AG10803 (cell line): ENCODE results near the gene PDGFRB.

Experiments
- DNase-seq: peaks from one replicate; pipeline ENCODE4 v3.0.0; 2010; ENCODE audit warnings: low read depth
- H3K4me3 ChIP-seq: 2 replicates; pipeline ENCODE4 v1.5.1; 2011; ENCODE audit warnings: mild to moderate bottlenecking, low read length, control low read depth
- TF ChIP-seq, protein P1 (sequence below): conservative IDR thresholded peaks from 2 replicates; pipeline ENCODE4 v1.5.1; 2011; ENCODE audit warnings: mild to moderate bottlenecking, low read length, control low read depth, inconsistent platforms

Gene PDGFRB

DNA sequence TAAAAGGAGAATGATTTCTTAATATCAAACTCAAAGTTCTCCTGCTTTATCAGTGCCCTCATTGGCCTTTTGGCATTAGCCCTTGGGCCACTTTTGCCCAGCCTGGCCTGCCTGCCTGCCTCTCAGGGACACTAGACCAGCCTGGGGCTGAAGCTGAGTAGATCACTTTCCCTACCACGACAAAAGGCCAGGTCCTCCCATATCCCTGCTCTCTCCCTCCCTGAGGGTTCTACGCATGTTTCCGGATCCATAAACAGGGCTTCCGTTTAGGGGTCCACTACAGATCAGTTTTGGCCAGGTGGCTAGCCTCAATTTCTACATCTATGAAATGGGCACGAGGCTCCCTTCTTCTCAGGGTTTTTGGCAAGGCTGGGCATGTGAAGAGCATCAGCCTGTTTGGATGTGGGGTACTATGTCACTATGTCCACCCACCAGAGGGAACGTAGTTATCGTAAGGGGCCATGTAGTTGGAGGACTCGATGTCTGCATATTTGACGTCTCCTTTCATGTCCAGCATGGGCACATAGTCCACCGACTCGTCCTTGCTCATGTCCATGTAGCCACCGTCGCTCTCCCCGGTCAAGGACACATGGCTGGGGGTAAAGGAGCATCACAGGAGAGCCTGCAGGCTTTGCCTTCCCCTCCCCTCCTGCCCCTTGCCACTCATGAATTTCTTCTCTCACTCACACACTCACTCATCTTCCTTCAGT, 34.0 kb downstream of the PDGFRB start:
- no peak for DNase-seq
- TF ChIP-seq, protein P1, sequence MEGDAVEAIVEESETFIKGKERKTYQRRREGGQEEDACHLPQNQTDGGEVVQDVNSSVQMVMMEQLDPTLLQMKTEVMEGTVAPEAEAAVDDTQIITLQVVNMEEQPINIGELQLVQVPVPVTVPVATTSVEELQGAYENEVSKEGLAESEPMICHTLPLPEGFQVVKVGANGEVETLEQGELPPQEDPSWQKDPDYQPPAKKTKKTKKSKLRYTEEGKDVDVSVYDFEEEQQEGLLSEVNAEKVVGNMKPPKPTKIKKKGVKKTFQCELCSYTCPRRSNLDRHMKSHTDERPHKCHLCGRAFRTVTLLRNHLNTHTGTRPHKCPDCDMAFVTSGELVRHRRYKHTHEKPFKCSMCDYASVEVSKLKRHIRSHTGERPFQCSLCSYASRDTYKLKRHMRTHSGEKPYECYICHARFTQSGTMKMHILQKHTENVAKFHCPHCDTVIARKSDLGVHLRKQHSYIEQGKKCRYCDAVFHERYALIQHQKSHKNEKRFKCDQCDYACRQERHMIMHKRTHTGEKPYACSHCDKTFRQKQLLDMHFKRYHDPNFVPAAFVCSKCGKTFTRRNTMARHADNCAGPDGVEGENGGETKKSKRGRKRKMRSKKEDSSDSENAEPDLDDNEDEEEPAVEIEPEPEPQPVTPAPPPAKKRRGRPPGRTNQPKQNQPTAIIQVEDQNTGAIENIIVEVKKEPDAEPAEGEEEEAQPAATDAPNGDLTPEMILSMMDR, result no peak
- H3K4me3 ChIP-seq, result no peak overlapping the region

DNA sequence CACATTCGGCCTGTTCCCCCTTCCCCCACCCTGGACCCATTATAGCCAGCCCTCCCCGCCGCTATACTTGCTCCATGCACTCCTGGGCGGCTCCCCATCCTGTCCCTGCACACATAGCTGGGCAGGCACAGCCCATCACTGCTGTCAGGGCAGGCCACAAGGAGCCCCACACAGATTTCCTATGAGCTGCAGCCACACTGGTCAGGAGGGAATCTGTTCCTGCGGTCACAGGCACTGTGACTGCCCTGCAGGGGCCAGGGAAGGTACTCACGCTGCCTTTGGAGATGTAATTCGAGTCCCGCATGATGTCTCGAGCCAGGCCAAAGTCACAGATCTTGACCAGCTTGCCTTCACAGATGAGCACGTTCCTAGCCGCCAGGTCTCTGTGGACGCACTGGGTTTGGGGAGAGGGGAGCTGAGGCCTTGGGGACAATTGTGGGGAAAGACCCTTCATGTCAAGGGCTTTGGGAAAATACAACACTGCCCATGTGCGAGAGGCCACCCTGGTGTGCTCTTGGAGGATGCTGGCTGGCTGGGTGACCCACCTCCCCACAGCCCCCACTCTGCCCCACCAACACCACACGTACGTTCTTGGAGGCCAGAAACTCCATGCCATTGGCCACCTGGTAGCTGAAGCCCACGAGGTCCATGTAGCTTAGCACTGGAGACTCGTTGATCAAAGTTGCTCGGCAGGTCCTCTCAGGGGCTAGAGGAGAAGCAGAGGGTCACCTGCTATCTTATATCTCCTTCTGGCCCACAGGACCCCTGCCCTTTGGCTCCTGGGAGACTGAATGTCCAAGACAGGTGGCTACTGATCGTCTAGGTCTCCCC, 34.8 kb downstream of the PDGFRB start:
- H3K4me3 ChIP-seq, result no peak overlapping the region
- TF ChIP-seq, protein P1, result no peak
- no peak for DNase-seq

DNA sequence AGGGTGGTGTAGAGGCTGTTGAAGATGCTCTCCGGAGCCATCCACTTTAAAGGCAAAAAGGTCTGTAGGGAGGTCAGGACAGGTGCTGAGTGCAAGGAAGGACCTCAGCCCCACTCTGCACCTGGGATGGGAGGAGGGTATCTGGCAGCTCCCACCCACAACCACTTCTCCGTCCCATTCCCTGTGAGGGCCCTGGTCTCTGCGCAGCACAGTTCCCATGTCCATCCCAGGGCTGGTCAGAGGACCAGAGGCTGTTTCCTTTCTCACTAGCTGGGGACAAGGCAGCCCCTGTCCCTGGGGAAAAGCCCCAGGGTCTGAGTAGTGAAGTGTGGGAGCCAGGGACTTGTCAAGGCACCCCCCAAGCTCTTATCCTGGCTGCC, 35.6 kb downstream of the PDGFRB start:
- no peak overlapping the region for H3K4me3 ChIP-seq
- TF ChIP-seq, protein P1, result no peak
- DNase-seq, result no peak

DNA sequence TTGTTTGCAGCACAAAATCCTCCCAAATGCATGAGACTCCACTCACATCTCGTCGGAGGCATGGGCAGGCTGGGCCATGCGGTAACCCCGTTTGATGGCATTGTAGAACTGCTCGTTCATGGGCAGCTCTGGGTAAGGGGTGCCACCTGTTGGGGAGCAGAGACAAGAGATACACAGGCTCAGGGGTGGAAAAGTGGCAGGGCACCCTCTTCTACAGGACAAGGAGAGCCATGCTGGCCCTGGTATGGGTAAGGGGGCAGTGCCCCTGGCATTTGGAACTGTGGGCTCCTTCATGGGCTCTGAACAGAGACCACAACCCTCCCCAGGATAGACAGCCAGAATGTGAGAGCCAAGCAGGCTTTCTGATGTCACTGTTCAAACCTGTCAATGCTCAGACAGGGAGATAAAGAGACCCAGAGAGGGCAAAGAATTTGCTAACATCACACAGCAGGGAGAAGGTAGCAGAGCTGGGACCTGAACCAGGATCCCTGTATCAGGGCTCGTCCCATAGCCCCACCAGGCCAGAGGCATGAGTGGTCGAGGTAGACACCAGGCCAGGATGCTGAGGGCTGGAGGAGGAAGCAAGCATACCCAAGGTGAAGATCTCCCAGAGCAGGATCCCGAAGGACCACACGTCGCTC, 36.1 kb downstream of the PDGFRB start:
- H3K4me3 ChIP-seq, result no peak overlapping the region
- no peak for DNase-seq
- TF ChIP-seq, protein P1, result no peak

DNA sequence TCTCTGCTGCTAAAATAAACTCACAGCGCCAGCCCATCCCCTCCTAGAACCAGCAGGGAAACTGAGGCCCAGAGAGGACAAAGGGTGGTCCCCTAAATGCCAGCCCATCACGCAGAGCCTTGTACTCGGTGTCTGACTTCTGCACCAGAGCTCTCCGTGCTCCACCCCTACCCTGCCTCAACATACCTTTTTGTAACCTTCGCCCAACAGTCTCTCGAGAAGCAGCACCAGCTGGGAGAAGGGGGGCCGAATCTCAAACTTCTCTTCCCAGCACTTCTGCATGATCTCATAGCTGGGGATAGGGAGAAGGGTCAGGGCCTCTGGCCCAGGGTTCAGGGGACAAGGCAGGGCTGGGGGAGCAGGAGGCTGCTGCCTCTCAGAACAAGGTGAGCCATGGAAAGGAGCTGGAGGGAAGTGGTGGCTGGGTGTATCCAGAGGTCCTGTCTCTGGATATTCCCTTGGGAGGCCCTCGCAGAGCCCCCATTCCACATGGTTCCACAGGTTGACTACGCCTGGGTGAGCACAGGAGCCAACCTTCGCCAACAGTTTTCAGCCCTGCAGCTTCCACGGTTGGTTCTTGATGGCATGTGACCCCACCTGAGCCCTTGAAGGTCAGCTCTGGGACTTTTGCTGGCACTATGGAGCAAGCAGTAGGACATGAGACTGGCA, 37.0 kb downstream of the PDGFRB start:
- DNase-seq, result no peak

DNA sequence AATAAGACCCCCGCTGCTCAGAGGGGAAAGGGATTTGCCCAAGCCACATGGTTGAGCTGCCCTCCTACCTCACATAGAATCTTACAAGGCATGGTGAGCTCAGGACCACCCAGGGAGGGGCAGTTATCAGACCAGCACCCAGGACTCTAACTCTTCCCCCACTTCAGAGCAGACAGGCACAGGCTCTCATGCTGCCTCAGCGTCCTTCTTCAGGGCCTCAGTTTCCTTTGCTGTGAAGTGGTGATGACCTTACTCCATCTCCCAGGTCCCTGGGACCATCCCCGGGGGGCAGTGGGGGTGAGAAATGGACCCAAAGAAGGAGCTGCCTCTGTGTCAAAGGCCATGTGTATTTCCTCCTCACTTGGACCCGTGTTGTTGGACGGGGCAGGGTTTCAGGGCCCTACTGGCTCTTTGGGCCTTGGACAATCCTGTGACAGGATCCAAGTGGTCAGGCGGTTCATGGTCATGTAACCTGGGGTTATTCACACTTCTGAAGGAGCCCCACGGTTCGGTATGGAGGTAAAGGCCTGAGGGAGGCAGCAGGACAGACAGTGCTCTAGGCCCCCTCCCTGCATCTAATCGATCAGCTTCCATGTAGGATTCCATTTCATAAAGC, 37.6 kb downstream of the PDGFRB start:
- H3K4me3 ChIP-seq, result no peak overlapping the region
- TF ChIP-seq, protein P1, result no peak
- DNase-seq, result no peak

More for the DNA sequence above, 37.0 kb downstream of the PDGFRB start:
- H3K4me3 ChIP-seq, result no peak overlapping the region
- TF ChIP-seq, protein P1, result no peak
